Lower leg skin (tissue), 3 donors: ENCODE data around the gene CCDC9.

Experiments used
- CTCF ChIP-seq, 3 donors: fragments of 450-650 bp; IDR thresholded peaks; one replicate each; pipeline ENCODE4 v1.5.1; 2016; ENCODE audit warnings: antibody characterized with exemption in 3 of 3, mild to moderate bottlenecking in 3 of 3, moderate library complexity in 2 of 3
- POLR2A ChIP-seq, 2 donors: fragments of 450-650 bp; IDR thresholded peaks; one replicate each; pipeline ENCODE4 v1.6.1; 2016 to 2017; ENCODE audit warnings: antibody characterized with exemption in 2 of 2, mild to moderate bottlenecking in 1 of 2, moderate library complexity in 1 of 2

GRCh38 chr19:47256693-47257410 lies 527 bp downstream of the CCDC9 start:
- no peak for TF ChIP-seq CTCF (IDR thresholded peaks at IDR 0.05)
- TF ChIP-seq POLR2A (IDR thresholded peaks at IDR 0.05), result no peak
